GM23248 (cell line): ENCODE measurements around the gene MBP.

Experiments
- EZH2 ChIP-seq: fragments of 200-600 bp; sonication (generic); IDR thresholded peaks from 2 replicates; pipeline ENCODE4 v1.6.1; 2018; ENCODE audit warnings: antibody characterized with exemption, mild to moderate bottlenecking; ENCODE audit not compliant: insufficient read depth, poor library complexity, severe bottlenecking
- EZH2phosphoT487 ChIP-seq: fragments of 200-600 bp; sonication (generic); IDR thresholded peaks from 2 replicates; pipeline ENCODE4 v1.6.1; 2018; ENCODE audit warnings: antibody characterized with exemption, moderate library complexity, mild to moderate bottlenecking, low read depth; ENCODE audit not compliant: insufficient read depth

GRCh38 chr18:77016936-77017335, 115.6 kb downstream of the MBP start:
- TF ChIP-seq EZH2 (no peak), EZH2phosphoT487 (no peak)
